DMS53 treated with DMSO at 0.1 percent for 48 hours (cell line): ENCODE results near the gene OLFM1.
"Not testable (repeated sequence)": the region's sequence is repeated elsewhere in the genome, so short reads cannot be mapped to it uniquely, and the experiment has no call there.

ENCODE experiments used
- DNase-seq: peaks from one replicate; lab custom pipeline; 2025; ENCODE audit not compliant: unreplicated experiment; lab: John Stamatoyannopoulos, UW

Gene OLFM1

GRCh38 chr9:135150981-135151380, 63.5 kb downstream of the OLFM1 start:
- no peak for DNase-seq

- no peak for DNase-seq
Observed at GRCh38 chr9:135151757-135152613, 64.5 kb downstream of the OLFM1 start.

GRCh38 chr9:135152614-135153334, 65.3 kb downstream of the OLFM1 start:
- DNase-seq: no peak

GRCh38 chr9:135154050-135154615, 66.7 kb downstream of the OLFM1 start:
- DNase-seq: no peak

GRCh38 chr9:135155396-135155795, 67.9 kb downstream of the OLFM1 start:
- no peak for DNase-seq

- no peak for DNase-seq
Observed at GRCh38 chr9:135156525-135157510, 69.3 kb downstream of the OLFM1 start.

- DNase-seq: no peak
Observed at GRCh38 chr9:135157856-135158563, 70.5 kb downstream of the OLFM1 start.

GRCh38 chr9:135158564-135158937, 71.1 kb downstream of the OLFM1 start:
- DNase-seq: no peak

GRCh38 chr9:135159801-135160200, 72.3 kb downstream of the OLFM1 start:
- no peak for DNase-seq

- no peak for DNase-seq
Observed at GRCh38 chr9:135160862-135161261, 73.4 kb downstream of the OLFM1 start.

GRCh38 chr9:135162599-135162998, 75.1 kb downstream of the OLFM1 start:
- not testable (repeated sequence) for DNase-seq

- no peak for DNase-seq
Observed at GRCh38 chr9:135163023-135163780, 75.7 kb downstream of the OLFM1 start.

GRCh38 chr9:135164036-135164435, 76.6 kb downstream of the OLFM1 start:
- DNase-seq: no peak

- DNase-seq: no peak
Observed at GRCh38 chr9:135165003-135165711, 77.7 kb downstream of the OLFM1 start.

GRCh38 chr9:135165756-135166519, 78.5 kb downstream of the OLFM1 start:
- no peak for DNase-seq

GRCh38 chr9:135166565-135166964, 79.1 kb downstream of the OLFM1 start:
- DNase-seq: no peak

- DNase-seq: no peak
Observed at GRCh38 chr9:135167356-135167755, 79.9 kb downstream of the OLFM1 start.
